HL-60 (cell line): ENCODE results near the gene ATG4B.

Experiments used
- DNase-seq, 2 experiments: peaks; one replicate each; pipeline ENCODE4 v3.0.0-alpha.2; 2010 to 2020; ENCODE audit warnings: low read depth in 1 of 2, low spot score in 1 of 2
- H3K27ac ChIP-seq: fragments of 250-450 bp; sonication (Bioruptor Pico); replicated peaks from 2 replicates; pipeline ENCODE4 v1.5.1; 2020; ENCODE audit warnings: mild to moderate bottlenecking, moderate library complexity
- H3K27me3 ChIP-seq: fragments of 250-450 bp; sonication (Bioruptor Pico); 2 replicates; pipeline ENCODE4 v1.5.1; 2021; ENCODE audit warnings: mild to moderate bottlenecking, moderate library complexity; ENCODE audit not compliant: insufficient read depth, poor library complexity, severe bottlenecking
- H3K4me3 ChIP-seq: replicated peaks from 2 replicates; pipeline ENCODE4 v1.5.1; 2011; ENCODE audit warnings: mild to moderate bottlenecking, control low read depth, low read length; ENCODE audit not compliant: insufficient read depth
- CTCF ChIP-seq: IDR thresholded peaks from one replicate; pipeline ENCODE4 v1.5.1; 2011; ENCODE audit warnings: low read length, control low read depth, inconsistent platforms; ENCODE audit not compliant: insufficient read depth
- GABPA ChIP-seq: IDR thresholded peaks from 2 replicates; pipeline ENCODE4 v1.6.1; 2012; ENCODE audit warnings: low read depth
- POLR2AphosphoS5 ChIP-seq: IDR thresholded peaks from 2 replicates; pipeline ENCODE4 v1.6.1; 2012; ENCODE audit warnings: low read depth
- REST ChIP-seq: IDR thresholded peaks from 2 replicates; pipeline ENCODE4 v1.6.1; 2012; ENCODE audit warnings: low read depth; ENCODE audit not compliant: insufficient replicate concordance
- SPI1 ChIP-seq: IDR thresholded peaks from 2 replicates; pipeline ENCODE4 v1.6.1; 2012; ENCODE audit warnings: low read depth, mild to moderate bottlenecking, borderline replicate concordance

Gene ATG4B

GRCh38 chr2:241721852-241722251 is 84.4 kb downstream of the ATG4B start:
- TF ChIP-seq REST = no peak
- peak; percentile 14; the same call in 1 of the 2 replicates for TF ChIP-seq POLR2AphosphoS5
- Histone ChIP-seq H3K4me3 (no peak overlapping the region), H3K27me3 (no peaks in the 10 kb centered on the region), H3K27ac (no peak overlapping the region)
- DNase-seq = no peak

GRCh38 chr2:241722896-241723454 is 85.5 kb downstream of the ATG4B start:
- TF ChIP-seq POLR2AphosphoS5 (no peak), GABPA (no peak), CTCF (no peak), SPI1 (no peak), REST (no peak)
- H3K27me3 ChIP-seq = no peaks in the 10 kb centered on the region
- no peak overlapping the region for H3K27ac ChIP-seq
- no peak overlapping the region for H3K4me3 ChIP-seq
- no peak for DNase-seq
